HG02870 (cell line): Measurements from ENCODE around the gene PGM3.
A peak's percentile ranks its signal among the peaks of the same experiment; 100 is the strongest.
"Not testable (repeated sequence)": the region's sequence is repeated elsewhere in the genome, so short reads cannot be mapped to it uniquely, and the experiment has no call there.

Experiments
- ATAC-seq: cut with Tn5 transposase; IDR thresholded peaks from one replicate; pipeline ENCODE4 v1.9.1; 2021; ENCODE audit warnings: mild to moderate bottlenecking, moderate library complexity; ENCODE audit not compliant: unreplicated experiment

PGM3 gene

GRCh38 chr6:83192871-83193746, at the start of gene PGM3, which contains the start of gene RWDD2A:
Gene PGM3 (minus strand): TSS chr6:83193265. CDS start chr6:83191012, 2,253 bp downstream.
Gene RWDD2A (plus strand): TSS chr6:83193357. CDS start chr6:83194452, 1,095 bp downstream.
- peak; percentile 95 for ATAC-seq

- ATAC-seq: no peak
Measured at GRCh38 chr6:83231146-83231545, 38.1 kb upstream of the PGM3 start.

- no peak for ATAC-seq
Measured at GRCh38 chr6:83226517-83226916, 33.5 kb upstream of the PGM3 start.

- ATAC-seq: peak; percentile 57
Measured at GRCh38 chr6:83221889-83222479, 28.9 kb upstream of the PGM3 start.

- ATAC-seq: no peak
Measured at GRCh38 chr6:83221276-83221675, 28.2 kb upstream of the PGM3 start.

- ATAC-seq: no peak
Measured at GRCh38 chr6:83220121-83220520, 27.1 kb upstream of the PGM3 start.

GRCh38 chr6:83218646-83219045, 25.6 kb upstream of the PGM3 start:
- ATAC-seq: no peak

GRCh38 chr6:83216806-83217205, 23.7 kb upstream of the PGM3 start:
- no peak for ATAC-seq

GRCh38 chr6:83215131-83216047, 22.3 kb upstream of the PGM3 start:
- peak; percentile 100 for ATAC-seq

GRCh38 chr6:83202031-83202430, 9.0 kb upstream of the PGM3 start:
- no peak for ATAC-seq

- ATAC-seq: no peak
Measured at GRCh38 chr6:83199863-83200225, 6.8 kb upstream of the PGM3 start.

GRCh38 chr6:83199173-83199862, 6.3 kb upstream of the PGM3 start:
- ATAC-seq: peak; percentile 80

- ATAC-seq: no peak
Measured at GRCh38 chr6:83198486-83199172, 5.6 kb upstream of the PGM3 start.

GRCh38 chr6:83193747-83194566, 892 bp upstream of the PGM3 start:
- ATAC-seq: peak; percentile 19

- ATAC-seq: no peak
Measured at GRCh38 chr6:83192456-83192855, 609 bp downstream of the PGM3 start.

GRCh38 chr6:83191974-83192373, 1.1 kb downstream of the PGM3 start:
- ATAC-seq: not testable (repeated sequence)

GRCh38 chr6:83190626-83191025, 2.4 kb downstream of the PGM3 start:
- ATAC-seq: no peak

GRCh38 chr6:83188501-83188900, 4.6 kb downstream of the PGM3 start:
- no peak for ATAC-seq

GRCh38 chr6:83185096-83185495, 8.0 kb downstream of the PGM3 start:
- no peak for ATAC-seq
